GM19397 (cell line): Measurements from ENCODE around the gene TBC1D2B.
A peak's percentile ranks its signal among the peaks of the same experiment; 100 is the strongest.

Source experiments
- ATAC-seq: cut with Tn5 transposase; IDR thresholded peaks from one replicate; pipeline ENCODE4 v1.9.1; 2021; ENCODE audit warnings: mild to moderate bottlenecking, moderate library complexity; ENCODE audit not compliant: unreplicated experiment

The TBC1D2B gene

DNA sequence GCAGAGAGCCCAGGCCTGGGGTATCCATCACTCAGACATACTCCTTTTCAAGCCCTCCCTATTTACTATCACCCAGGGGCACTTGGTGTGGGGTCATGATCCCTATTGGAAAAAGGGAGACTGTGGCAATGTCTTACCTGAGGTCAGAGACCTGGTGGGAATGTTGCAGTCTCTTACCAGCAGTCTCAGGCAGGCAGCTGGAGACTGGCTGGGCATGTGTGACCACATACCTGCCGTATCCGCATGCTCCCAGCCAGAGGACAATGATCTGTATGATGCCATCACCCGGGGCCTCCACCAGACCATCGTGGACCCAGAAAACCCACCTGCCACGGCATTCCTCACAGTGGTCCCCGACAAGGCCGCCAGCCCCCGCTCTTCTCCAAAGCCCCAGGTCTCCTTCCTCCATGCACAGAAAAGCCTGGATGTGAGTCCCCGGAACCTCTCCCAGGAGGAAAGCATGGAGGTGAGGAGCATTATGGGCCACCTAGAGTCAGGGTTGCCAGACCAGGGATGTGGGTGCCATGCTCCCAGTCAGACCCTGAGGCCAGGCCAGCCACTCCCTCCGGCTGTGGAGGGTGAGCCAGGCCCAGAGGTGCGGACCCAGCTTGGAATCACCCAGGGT lies 20.7 kb upstream of the TBC1D2B start:
- ATAC-seq: no peak

- ATAC-seq: no peak
These were observed 20.2 kb upstream of the TBC1D2B start for GRCh38 chr15:78097667-78098066.

GRCh38 chr15:78093242-78094020 lies 15.9 kb upstream of the TBC1D2B start:
- no peak for ATAC-seq

- ATAC-seq: no peak
These were observed 14.9 kb upstream of the TBC1D2B start, which contains the start of gene SH2D7 for GRCh38 chr15:78092261-78093041. SH2D7 (plus strand) TSS chr15:78092561; CDS start chr15:78092585, 24 bp downstream.

DNA sequence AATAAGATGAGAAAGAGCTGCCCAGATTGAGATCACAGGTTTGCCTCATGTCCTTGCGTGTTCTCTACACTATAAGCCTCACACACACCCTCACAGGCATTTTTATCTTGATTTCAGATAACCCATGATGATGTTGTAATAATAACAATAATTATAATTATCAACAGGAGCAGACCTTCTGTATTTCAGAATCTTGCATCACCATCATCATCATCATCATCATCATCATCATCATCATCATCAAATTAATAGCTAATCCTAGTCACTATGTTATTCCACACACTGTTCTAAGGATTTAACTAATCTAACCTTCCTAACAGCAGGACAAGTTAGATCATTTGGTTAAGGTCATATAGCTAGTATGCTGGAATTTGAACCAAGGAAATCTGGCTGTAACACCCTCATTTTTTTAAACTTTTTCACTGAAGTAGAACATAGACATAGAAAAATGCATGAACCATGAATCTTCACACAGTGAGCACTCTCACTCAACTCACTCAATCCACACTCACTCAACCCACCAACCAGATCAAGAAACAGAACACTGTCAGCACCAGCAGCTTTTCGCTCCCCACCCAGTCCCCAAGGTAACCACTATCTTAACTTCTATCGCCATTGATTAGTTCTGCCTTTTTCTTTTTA lies 13.0 kb upstream of the TBC1D2B start:
- no peak for ATAC-seq

GRCh38 chr15:78088773-78089080 lies 11.2 kb upstream of the TBC1D2B start:
- ATAC-seq: no peak

DNA sequence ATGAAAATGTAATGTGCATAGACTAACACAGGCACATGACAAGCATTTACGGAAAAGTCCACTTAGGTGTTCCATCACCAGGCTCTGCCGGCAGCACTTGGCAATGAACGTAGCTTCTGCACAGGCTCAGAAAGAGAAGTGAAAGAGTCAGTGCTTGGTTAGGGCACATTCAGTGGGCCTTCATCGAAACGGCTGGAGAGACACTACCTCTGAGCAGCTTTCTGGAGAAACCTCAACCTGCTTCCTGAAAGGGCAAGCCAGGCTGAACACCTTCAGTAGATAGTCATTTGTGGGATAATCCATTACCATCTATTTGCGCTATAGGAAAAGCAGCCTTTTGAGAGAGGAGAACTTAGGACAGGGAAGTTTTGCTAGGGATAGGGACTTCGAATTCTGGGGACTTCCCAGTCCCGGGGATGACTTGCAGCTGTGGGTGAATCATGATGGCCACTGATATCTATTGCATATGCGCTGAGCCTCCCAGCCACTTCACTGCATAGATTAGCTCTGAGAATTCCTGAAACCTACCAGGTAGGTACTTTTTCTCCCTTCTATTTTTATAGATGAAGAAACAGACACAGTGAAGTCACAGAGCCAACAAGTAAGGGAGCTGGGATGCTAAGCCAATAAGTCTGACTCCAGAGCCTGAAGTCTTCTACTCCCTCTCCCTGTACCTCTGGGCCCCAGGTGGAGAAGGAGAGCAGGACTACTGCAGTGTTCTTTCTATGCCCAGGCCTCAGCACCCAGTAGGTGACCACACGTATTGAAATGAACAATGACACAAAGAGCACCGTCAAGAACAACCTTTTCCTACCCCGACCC lies 10.7 kb upstream of the TBC1D2B start:
- no peak for ATAC-seq

DNA sequence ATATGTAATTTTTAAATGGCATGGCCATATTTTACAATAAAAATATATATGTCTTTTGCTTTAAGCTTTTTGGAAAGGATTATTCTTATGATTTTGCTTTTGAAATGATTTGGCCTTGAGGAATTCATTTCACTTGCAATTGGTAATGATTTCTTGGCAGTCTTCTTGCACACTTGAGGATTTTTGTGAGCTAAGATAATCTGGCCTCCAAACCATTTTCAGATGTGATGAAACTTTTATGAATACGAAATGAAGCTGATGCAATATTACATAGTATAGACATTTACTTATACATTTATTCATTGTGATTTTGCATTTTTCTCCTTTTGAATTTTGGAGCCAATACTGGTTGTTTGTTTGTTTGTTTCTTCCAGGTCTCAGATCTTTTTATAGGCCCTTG lies 8.4 kb upstream of the TBC1D2B start:
- no peak for ATAC-seq

- ATAC-seq: no peak
These were observed 6.9 kb upstream of the TBC1D2B start for GRCh38 chr15:78084449-78084750.

DNA sequence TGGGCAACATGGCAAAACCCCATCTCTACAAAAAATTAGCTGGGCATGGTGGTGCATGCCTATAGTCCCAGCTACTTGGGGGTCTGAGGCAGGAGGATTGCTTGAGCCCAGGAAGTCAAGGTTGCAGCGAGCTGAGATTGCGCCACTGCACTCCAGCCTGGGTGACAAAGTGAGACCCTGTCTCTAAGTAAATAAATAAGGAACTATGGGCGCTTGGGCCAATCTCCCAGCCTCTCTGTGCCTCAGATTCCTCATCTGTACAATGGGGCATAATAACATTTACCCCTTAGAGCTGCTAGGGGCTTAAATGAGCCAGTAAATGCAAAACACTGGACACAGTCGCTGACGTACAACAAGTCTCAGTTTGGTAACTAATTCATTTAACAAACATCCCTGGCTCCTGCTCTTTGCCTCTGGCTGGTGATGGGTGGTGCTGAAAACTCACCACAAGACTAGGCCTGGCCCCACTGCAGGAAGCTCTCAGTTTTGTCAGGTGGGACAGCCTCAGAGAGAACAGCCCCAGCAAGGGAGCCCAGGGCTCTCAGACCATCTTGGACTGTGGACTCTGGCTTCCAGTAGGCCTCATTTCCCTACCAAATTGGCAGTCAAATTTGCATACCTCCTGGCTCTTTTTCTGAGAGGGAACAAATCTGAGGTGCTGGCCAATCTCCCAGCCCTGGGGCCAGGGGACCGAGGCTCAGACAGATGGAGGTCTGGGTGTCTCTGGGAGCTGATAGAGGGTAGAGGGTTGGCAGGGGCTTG lies 6.4 kb upstream of the TBC1D2B start:
- peak; percentile 57 for ATAC-seq

DNA sequence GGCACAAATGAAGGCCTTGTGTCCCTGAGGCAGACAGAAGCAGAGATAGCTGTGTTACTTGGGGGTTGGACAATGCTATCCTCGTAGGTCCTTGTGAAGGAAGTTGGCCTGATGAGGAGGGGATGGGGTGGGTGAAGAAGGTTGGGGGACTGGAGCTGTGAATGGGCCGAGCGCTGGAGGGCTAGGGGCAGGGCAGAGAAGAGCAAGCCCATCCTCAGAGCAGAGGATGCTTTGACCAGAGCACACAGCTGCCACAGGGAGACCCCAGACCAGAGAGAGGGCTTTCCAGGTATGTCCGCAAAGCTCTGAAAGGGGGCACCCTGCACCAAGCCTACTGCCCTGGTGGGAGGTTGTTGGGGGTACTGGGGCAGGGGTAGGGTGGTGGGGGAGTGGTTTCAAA lies 5.7 kb upstream of the TBC1D2B start:
- no peak for ATAC-seq

DNA sequence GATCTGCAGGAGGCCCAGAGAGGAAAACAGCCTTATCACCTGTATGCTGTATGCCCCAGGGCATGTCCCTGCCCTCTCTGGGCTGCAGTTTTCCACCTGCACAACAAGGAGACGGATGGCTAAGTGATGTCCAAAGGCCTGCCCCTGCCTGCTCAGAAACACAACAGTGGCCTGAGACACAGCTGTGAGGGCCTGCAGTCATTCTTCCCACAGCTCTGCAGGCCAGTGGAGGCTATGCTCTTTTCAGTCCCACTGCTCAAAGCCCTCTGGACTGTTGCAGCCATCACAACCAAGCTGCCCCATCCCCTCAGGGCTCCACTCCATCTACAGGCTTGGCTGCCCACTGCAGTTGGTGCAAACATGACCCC lies 5.2 kb upstream of the TBC1D2B start:
- no peak for ATAC-seq

- no peak for ATAC-seq
These were observed 4.7 kb upstream of the TBC1D2B start for GRCh38 chr15:78082106-78082742.

DNA sequence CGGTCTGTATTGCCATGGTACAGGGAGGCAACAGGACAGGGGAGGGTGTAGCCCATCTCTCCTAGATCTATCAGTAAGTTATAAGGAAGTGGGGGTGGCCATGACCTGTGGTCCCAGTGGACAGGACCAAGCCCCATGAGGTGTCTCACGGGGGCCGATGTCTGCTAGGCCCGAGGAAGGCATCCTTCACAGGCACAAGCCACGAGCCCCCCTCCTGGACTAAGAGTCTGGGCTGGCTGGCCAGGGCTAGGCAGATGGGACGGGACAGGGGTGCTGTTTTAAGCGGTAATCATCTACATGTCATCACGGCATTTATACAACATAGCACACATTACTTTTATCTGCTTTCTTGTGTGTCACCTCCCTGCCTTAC lies 2.6 kb upstream of the TBC1D2B start:
- ATAC-seq: no peak

GRCh38 chr15:78079298-78080087 lies 2.0 kb upstream of the TBC1D2B start:
- no peak for ATAC-seq

- ATAC-seq: no peak
These were observed 330 bp upstream of the TBC1D2B start for GRCh38 chr15:78077871-78078210.

DNA sequence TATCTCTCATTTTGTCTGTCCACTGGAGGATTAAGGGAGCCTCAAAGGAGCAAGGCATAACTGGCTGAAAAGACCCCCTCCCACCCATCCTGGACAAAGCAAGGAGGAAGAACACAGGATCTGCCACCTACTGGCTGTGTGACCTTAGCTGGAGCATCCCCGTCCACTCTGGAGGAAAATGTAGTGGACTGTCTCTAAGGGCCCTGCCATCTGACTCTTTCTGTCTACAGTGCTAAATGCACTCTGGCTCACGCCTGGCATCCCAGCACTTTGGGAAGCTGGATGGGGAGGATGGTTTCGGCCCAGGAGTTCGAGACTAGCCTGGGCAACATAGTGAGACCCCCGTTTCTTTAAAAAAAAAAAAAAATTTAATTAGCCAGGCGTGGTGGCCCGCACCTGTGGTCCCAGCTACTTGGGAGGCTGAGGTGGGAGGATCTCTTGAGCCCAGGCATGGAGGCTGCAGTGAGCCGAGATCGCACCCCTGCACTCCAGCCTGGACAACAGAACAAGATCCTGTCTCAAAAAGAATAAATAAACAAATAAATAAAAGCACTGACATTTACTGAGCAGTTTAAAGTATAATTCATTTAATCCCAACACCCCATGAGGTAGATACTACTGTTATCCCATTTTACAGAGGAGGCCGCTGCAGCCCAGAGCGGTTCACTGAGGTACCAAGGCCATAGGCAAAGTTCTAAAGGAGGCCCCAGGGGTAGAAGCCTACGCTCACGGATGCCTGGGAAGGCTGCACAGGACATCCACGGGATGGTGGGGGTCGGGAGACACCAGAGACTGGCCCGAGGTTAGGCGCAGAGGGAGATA lies 1.1 kb downstream of the TBC1D2B start:
- no peak for ATAC-seq
